SK-N-SH (cell line): ENCODE measurements around the gene CDK4. TPM values are rescaled to one million over a fixed set of nuclear protein-coding genes. Genes with fewer than 3 reads are reported as not detected.

ENCODE experiments used
- CTCF ChIA-PET: fragments of 300-600, 350-600 bp; formaldehyde crosslinking; extraction: SDS; loops from one replicate; lab custom pipeline; 2021; lab: Yijun Ruan, JAX
- POLR2A ChIA-PET: fragments of 350-600 bp; sonication (Branson Sonifier 250); formaldehyde crosslinking; extraction: SDS; loops from one replicate; lab custom pipeline; 2020; ENCODE audit warnings: antibody characterized with exemption, inconsistent platforms; lab: Yijun Ruan, JAX
- DNase-seq: peaks from one replicate; pipeline ENCODE4 v3.0.0; 2012
- H2AFZ ChIP-seq: fragments of 200-600 bp; sonication (generic); 2 replicates; pipeline ENCODE4 v1.8.1; 2016; ENCODE audit warnings: antibody characterized with exemption, mild to moderate bottlenecking, low read depth
- H3F3A ChIP-seq: fragments of 200-600 bp; sonication (generic); replicated peaks from 2 replicates; pipeline ENCODE3; 2016; ENCODE audit warnings: antibody characterized with exemption, mild to moderate bottlenecking; ENCODE audit not compliant: insufficient read depth
- H3K27ac ChIP-seq, 2 experiments: fragments of 200-500 bp in 1 of 2; fragments of 200-600 bp in 1 of 2; sonication (Bioruptor generic) in 1 of 2; sonication (generic), shearing (Covaris generic) in 1 of 2; 2 replicates each; pipeline versions ENCODE4 v1.5.1 to v1.6.1; 2014 to 2016; ENCODE audit warnings: low read depth in 2 of 2, inconsistent platforms in 1 of 2, low read length in 1 of 2, mild to moderate bottlenecking in 1 of 2, mixed read lengths in 1 of 2
- H3K27me3 ChIP-seq: fragments of 200-600 bp; sonication (generic), shearing (Covaris generic); 2 replicates; pipeline ENCODE4 v1.6.1; 2016; ENCODE audit warnings: mixed run types; ENCODE audit not compliant: insufficient read depth
- H3K36me3 ChIP-seq, 2 experiments: fragments of 200-500 bp in 1 of 2; fragments of 200-600 bp in 1 of 2; sonication (Bioruptor generic) in 1 of 2; sonication (generic) in 1 of 2; replicated peaks in 1 of 2; 2 replicates each; pipeline versions ENCODE3 to v1.5.1; 2014 to 2016; ENCODE audit warnings: low read length in 1 of 2, mild to moderate bottlenecking in 1 of 2; ENCODE audit not compliant: insufficient read depth in 2 of 2, control insufficient read depth in 1 of 2
- H3K4me1 ChIP-seq, 2 experiments: fragments of 200-500 bp in 1 of 2; fragments of 200-600 bp in 1 of 2; sonication (Bioruptor generic) in 1 of 2; sonication (generic), shearing (Covaris generic) in 1 of 2; 2 replicates each; pipeline versions ENCODE4 v1.5.1 to v1.6.1; 2014 to 2016; ENCODE audit warnings: low read depth in 1 of 2, low read length in 1 of 2, mixed run types in 1 of 2; ENCODE audit not compliant: insufficient read depth in 2 of 2, control insufficient read depth in 1 of 2
- H3K4me2 ChIP-seq: fragments of 200-600 bp; sonication (generic), shearing (Covaris generic); 2 replicates; pipeline ENCODE4 v1.6.1; 2017; ENCODE audit warnings: mixed run types
- H3K4me3 ChIP-seq, 2 experiments: fragments of 200-500 bp in 1 of 2; fragments of 200-600 bp in 1 of 2; sonication (Bioruptor generic) in 1 of 2; sonication (generic), shearing (Covaris generic) in 1 of 2; 2 replicates each; pipeline versions ENCODE4 v1.5.1 to v1.8.1; 2014 to 2016; ENCODE audit warnings: low read depth in 2 of 2, inconsistent platforms in 1 of 2, low read length in 1 of 2, mild to moderate bottlenecking in 1 of 2, mixed read lengths in 1 of 2, moderate library complexity in 1 of 2
- H3K79me2 ChIP-seq: fragments of 200-600 bp; sonication (generic); 2 replicates; pipeline ENCODE4 v1.8.1; 2017; ENCODE audit warnings: mild to moderate bottlenecking; ENCODE audit not compliant: insufficient read depth
- H3K9ac ChIP-seq: fragments of 200-600 bp; sonication (generic); 2 replicates; pipeline ENCODE4 v1.6.1; 2017; ENCODE audit warnings: mixed run types
- H3K9me2 ChIP-seq: fragments of 200-600 bp; sonication (generic); 2 replicates; pipeline ENCODE4 v1.6.1; 2017; ENCODE audit warnings: mixed run types
- H3K9me3 ChIP-seq: fragments of 200-600 bp; sonication (generic); 2 replicates; pipeline ENCODE4 v1.6.1; 2017; ENCODE audit warnings: mixed run types, mild to moderate bottlenecking, moderate library complexity
- H4K20me1 ChIP-seq: fragments of 200-600 bp; sonication (generic); 2 replicates; pipeline ENCODE4 v1.6.1; 2017; ENCODE audit warnings: mild to moderate bottlenecking, mixed run types; ENCODE audit not compliant: insufficient read depth
- FOSL2 ChIP-seq: IDR thresholded peaks from 2 replicates; pipeline ENCODE4 v1.4.0; 2012; ENCODE audit warnings: low read depth, mild to moderate bottlenecking, moderate library complexity, borderline replicate concordance
- FOXJ3 ChIP-seq: sonication (generic); formaldehyde crosslinking; IDR thresholded peaks from 2 replicates; pipeline ENCODE4 v1.5.1; 2020; ENCODE audit warnings: mild to moderate bottlenecking, missing genetic modification reagents
- FOXM1 ChIP-seq: IDR thresholded peaks from 2 replicates; pipeline ENCODE4 v1.4.0; 2012; ENCODE audit warnings: low read depth, mild to moderate bottlenecking
- MEF2A ChIP-seq: IDR thresholded peaks from 2 replicates; pipeline ENCODE4 v1.4.0; 2012; ENCODE audit warnings: low read depth, borderline replicate concordance
- NFIC ChIP-seq: IDR thresholded peaks from 2 replicates; pipeline ENCODE4 v1.4.0; 2012; ENCODE audit warnings: borderline replicate concordance
- NRF1 ChIP-seq: IDR thresholded peaks from 2 replicates; pipeline ENCODE4 v1.6.1; 2012; ENCODE audit warnings: low read depth, mild to moderate bottlenecking, low read length
- RXRA ChIP-seq: IDR thresholded peaks from 2 replicates; pipeline ENCODE4 v1.4.0; 2012; ENCODE audit warnings: low read depth, mild to moderate bottlenecking, borderline replicate concordance
- TAF1 ChIP-seq: IDR thresholded peaks from 2 replicates; pipeline ENCODE4 v1.6.1; 2012; ENCODE audit warnings: low read depth, mild to moderate bottlenecking, low read length, moderate library complexity, borderline replicate concordance
- YY1 ChIP-seq: IDR thresholded peaks from 2 replicates; pipeline ENCODE4 v1.4.0; 2012; ENCODE audit warnings: low read depth, mild to moderate bottlenecking
- WGBS: methylation state at CpG from one replicate; pipeline ENCODE4 v1.1.6; 2017; ENCODE audit warnings: low lambda C conversion rate; 5-methylcytosine and 5-hydroxymethylcytosine counted together
- polyA plus RNA-seq, 3 experiments: library from polyadenylated mRNA; depleted of rRNA; stranded (reverse); fragments of >200 nt; gene quantifications; 2 replicates each; pipeline ENCODE4 v1.2.3, GENCODE V29; 2012
- TF ChIP-seq, protein P1 (sequence below): fragments of 150-350 bp; IDR thresholded peaks from 2 replicates; pipeline ENCODE4 v1.6.1; 2017; ENCODE audit warnings: antibody characterized with exemption, low read length, low read depth, borderline replicate concordance
- TF ChIP-seq, protein P2 (sequence below): IDR thresholded peaks from 2 replicates; pipeline ENCODE4 v1.6.1; 2012; ENCODE audit warnings: mild to moderate bottlenecking, low read depth, low read length, moderate library complexity
- TF ChIP-seq, protein P3 (sequence below): IDR thresholded peaks from 2 replicates; pipeline ENCODE4 v1.4.0; 2012; ENCODE audit warnings: low read depth
- TF ChIP-seq, protein P4 (sequence below): IDR thresholded peaks from 2 replicates; pipeline ENCODE4 v1.4.0; 2012; ENCODE audit warnings: low read depth, borderline replicate concordance

The CDK4 gene
- polyA plus RNA-seq, 1 of the 3 experiments (the other 2 are of a cell fraction) = 324 TPM

DNA sequence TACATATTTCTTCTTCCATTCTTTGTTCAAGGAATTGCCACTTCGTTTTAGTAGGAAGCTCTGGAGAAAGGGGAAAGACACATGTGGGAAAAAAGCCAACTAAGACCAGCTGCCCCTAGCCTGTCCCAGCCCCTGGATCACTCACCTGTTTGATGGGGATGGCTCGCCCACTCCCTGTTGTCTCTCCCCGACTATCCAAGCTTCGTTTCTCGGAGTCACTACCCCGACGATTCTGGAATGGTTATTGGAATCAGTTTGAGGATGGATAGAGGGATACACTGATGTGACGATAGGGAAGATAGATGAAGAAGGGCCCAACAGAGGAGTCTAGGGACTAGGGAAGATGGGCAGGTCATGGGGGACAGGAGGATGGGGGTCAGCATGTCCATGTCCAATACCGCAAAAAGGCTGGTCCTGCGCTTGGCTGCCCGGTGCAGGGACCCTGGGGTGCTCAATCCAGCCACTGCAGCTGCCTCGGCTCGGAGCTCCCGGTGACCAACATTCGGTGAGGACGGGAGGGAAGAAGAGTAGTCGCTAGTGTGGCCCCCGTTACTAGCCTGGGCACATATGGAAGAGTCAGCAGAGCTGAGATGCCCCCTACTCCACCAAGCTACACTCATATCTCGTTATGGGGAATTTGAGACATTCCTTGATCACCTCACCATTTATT, 20.6 kb downstream of the CDK4 start:
- Histone ChIP-seq H3K36me3 (peaks cover 3 to 17% of the 10 kb centered on the region in 2 experiments), H3K4me2 (no peak overlapping the region), H3K9me2 (no peaks in the 10 kb centered on the region), H3K4me1 (peaks cover 0 to 17% of the 10 kb centered on the region in 2 experiments; a peak in 2 of 4 replicates), H3K4me3 (no peak overlapping the region), H3F3A (peaks cover 22% of the 10 kb centered on the region), H3K79me2 (no peaks in the 10 kb centered on the region), H3K9ac (no peak overlapping the region), H3K27ac (no peak overlapping the region), H3K27me3 (no peaks in the 10 kb centered on the region), H4K20me1 (no peaks in the 10 kb centered on the region), H2AFZ (no peak overlapping the region), H3K9me3 (no peaks in the 10 kb centered on the region)
- 89% methylated on average over 15 of the region's 19 CpGs for WGBS
- DNase-seq = no peak
- ChIA-PET CTCF (interaction anchor here (0.8 to 0.9 kb wide), 2 partner anchors 18 to 39 kb away, joined by 3 to 4 read pairs; no protein-coding TSS in a partner anchor), POLR2A (interaction anchor here (1.1 to 1.8 kb wide), 2 partner anchors 13 to 38 kb away, joined by 3 to 5 read pairs; partner anchors contain the start of genes OS9 and TSPAN31)
- TF ChIP-seq, protein P1, sequence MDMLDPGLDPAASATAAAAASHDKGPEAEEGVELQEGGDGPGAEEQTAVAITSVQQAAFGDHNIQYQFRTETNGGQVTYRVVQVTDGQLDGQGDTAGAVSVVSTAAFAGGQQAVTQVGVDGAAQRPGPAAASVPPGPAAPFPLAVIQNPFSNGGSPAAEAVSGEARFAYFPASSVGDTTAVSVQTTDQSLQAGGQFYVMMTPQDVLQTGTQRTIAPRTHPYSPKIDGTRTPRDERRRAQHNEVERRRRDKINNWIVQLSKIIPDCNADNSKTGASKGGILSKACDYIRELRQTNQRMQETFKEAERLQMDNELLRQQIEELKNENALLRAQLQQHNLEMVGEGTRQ = no peak
- TF ChIP-seq RXRA (no peak), FOXJ3 (no peak), FOXM1 (no peak), TAF1 (no peak), MEF2A (no peak), YY1 (no peak), NRF1 (no peak), FOSL2 (no peak), NFIC (no peak)
- TF ChIP-seq, protein P2, sequence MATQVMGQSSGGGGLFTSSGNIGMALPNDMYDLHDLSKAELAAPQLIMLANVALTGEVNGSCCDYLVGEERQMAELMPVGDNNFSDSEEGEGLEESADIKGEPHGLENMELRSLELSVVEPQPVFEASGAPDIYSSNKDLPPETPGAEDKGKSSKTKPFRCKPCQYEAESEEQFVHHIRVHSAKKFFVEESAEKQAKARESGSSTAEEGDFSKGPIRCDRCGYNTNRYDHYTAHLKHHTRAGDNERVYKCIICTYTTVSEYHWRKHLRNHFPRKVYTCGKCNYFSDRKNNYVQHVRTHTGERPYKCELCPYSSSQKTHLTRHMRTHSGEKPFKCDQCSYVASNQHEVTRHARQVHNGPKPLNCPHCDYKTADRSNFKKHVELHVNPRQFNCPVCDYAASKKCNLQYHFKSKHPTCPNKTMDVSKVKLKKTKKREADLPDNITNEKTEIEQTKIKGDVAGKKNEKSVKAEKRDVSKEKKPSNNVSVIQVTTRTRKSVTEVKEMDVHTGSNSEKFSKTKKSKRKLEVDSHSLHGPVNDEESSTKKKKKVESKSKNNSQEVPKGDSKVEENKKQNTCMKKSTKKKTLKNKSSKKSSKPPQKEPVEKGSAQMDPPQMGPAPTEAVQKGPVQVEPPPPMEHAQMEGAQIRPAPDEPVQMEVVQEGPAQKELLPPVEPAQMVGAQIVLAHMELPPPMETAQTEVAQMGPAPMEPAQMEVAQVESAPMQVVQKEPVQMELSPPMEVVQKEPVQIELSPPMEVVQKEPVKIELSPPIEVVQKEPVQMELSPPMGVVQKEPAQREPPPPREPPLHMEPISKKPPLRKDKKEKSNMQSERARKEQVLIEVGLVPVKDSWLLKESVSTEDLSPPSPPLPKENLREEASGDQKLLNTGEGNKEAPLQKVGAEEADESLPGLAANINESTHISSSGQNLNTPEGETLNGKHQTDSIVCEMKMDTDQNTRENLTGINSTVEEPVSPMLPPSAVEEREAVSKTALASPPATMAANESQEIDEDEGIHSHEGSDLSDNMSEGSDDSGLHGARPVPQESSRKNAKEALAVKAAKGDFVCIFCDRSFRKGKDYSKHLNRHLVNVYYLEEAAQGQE = no peak
- TF ChIP-seq, protein P3, sequence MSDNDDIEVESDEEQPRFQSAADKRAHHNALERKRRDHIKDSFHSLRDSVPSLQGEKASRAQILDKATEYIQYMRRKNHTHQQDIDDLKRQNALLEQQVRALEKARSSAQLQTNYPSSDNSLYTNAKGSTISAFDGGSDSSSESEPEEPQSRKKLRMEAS = no peak
- TF ChIP-seq, protein P4, sequence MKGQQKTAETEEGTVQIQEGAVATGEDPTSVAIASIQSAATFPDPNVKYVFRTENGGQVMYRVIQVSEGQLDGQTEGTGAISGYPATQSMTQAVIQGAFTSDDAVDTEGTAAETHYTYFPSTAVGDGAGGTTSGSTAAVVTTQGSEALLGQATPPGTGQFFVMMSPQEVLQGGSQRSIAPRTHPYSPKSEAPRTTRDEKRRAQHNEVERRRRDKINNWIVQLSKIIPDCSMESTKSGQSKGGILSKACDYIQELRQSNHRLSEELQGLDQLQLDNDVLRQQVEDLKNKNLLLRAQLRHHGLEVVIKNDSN = no peak
